ENCODE data around the gene CALML4.

DNA sequence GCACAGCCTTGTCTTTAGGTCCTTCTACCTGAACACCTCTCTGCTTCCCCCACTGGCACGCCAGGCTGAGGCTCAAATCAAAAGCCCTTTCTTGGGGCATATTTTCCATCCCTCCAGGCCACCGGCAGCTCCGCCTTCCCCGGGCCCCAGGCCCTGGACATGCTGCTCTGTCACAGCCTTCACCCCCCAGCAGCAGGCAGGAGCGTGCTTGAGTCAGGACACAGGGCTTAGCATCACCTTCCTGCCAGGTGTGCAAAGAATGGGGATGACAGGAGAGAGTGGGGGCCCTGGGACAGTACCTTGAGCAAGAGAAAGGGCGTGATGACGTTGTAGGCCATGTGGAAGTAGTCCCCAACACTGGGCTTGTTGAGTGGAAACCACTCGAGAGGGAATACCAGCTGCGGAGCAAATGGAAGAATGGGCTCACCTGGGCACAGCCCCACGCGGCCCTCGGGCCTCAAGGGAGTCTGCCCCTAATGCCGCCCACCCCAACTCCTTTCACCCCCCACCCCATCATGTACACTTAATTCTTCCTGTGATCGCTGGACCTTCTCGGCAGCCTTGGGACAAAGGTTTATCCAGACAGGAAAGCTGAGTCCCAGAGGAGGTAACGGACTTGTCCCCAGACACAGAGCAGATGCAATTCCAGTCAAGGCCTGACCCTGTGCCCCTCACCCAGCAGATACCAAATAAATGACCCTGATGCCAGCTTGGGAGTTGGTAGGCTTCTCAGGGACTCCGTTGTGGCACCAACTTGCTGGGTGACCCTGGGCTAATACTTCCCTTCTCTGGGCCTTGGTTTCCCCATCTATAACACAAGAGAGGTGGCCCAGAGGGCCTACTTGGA lies 9.1 kb upstream of the CALML4 start:
- TF ChIP-seq CTCF (IDR thresholded peaks at IDR 0.05) (no peak), POLR2AphosphoS5 (IDR thresholded peaks at IDR 0.05) (no peak), POLR2A (IDR thresholded peaks at IDR 0.05) (no peak), EP300 (IDR thresholded peaks at IDR 0.05) (no peak)

All from gastroesophageal sphincter (tissue), 3 donors.